PC-3 (cell line): Measurements from ENCODE around the gene PRPF40B. TPM values are rescaled to one million over a fixed set of nuclear protein-coding genes. Genes with fewer than 3 reads are reported as not detected.

Experiments
- ATAC-seq: fragments of 200-7000 bp; cut with Tn5 transposase; 2 replicates; pipeline ENCODE4 v1.9.1; 2020; ENCODE audit warnings: mild to moderate bottlenecking, moderate library complexity
- BruUV-seq: library from RNA; stranded (reverse); fragments of 400-500 nt; replicated peaks from 2 replicates; lab custom pipeline; 2021; lab: Mats Ljungman, UMichigan
- CTCF ChIA-PET: fragments of 300-600 bp; sonication (Branson Sonifier 250); formaldehyde crosslinking; loops from one replicate; lab custom pipeline; 2022; ENCODE audit warnings: antibody characterized with exemption; lab: Charles Lee
- POLR2A ChIA-PET: fragments of 300-600 bp; sonication (Branson Sonifier 250); formaldehyde crosslinking; loops from one replicate; lab custom pipeline; 2022; ENCODE audit warnings: antibody characterized with exemption; ENCODE audit not compliant: unreplicated experiment; lab: Charles Lee
- DNase-seq: peaks from one replicate; pipeline ENCODE4 v3.0.0-alpha.2; 2015
- H2AFZ ChIP-seq: fragments of 300-600 bp; sonication (generic); 2 replicates; pipeline ENCODE4 v1.6.0; 2016; ENCODE audit warnings: antibody characterized with exemption, low read length
- H3F3A ChIP-seq: fragments of 300-600 bp; sonication (generic); one replicate; pipeline ENCODE4 v1.6.0; 2017; ENCODE audit warnings: antibody characterized with exemption, low read length, control low read depth, mild to moderate bottlenecking; ENCODE audit not compliant: unreplicated experiment
- H3K27ac ChIP-seq: fragments of 300-600 bp; sonication (generic); 2 replicates; pipeline ENCODE4 v1.5.1; 2016; ENCODE audit warnings: mild to moderate bottlenecking, low read length
- H3K27me3 ChIP-seq: fragments of 300-600 bp; sonication (generic); 2 replicates; pipeline ENCODE4 v1.6.1; 2016; ENCODE audit warnings: low read length, mixed read lengths
- H3K36me3 ChIP-seq: fragments of 300-600 bp; sonication (generic); 2 replicates; pipeline ENCODE4 v1.6.1; 2016; ENCODE audit warnings: low read depth, mixed run types, low read length, mixed read lengths
- H3K4me1 ChIP-seq: fragments of 300-600 bp; sonication (generic); 2 replicates; pipeline ENCODE4 v1.5.1; 2016; ENCODE audit warnings: low read length; ENCODE audit not compliant: insufficient read depth
- H3K4me2 ChIP-seq: fragments of 300-600 bp; sonication (generic); 2 replicates; pipeline ENCODE4 v1.6.0; 2016; ENCODE audit warnings: low read length
- H3K4me3 ChIP-seq: fragments of 300-600 bp; sonication (generic); 2 replicates; pipeline ENCODE4 v1.5.1; 2016; ENCODE audit warnings: mild to moderate bottlenecking, low read length, mixed read lengths
- H3K79me2 ChIP-seq: fragments of 300-600 bp; sonication (generic); 2 replicates; pipeline ENCODE4 v1.6.1; 2017; ENCODE audit warnings: low read length, mixed read lengths
- H3K9ac ChIP-seq: fragments of 300-600 bp; sonication (generic); 2 replicates; pipeline ENCODE4 v1.6.0; 2016; ENCODE audit warnings: mild to moderate bottlenecking, low read length
- H3K9me2 ChIP-seq: fragments of 300-600 bp; sonication (generic); replicated peaks from 2 replicates; pipeline ENCODE4 v1.6.1; 2016; ENCODE audit warnings: mixed run types, low read length, mixed read lengths
- H3K9me3 ChIP-seq: fragments of 300-600 bp; sonication (generic); 2 replicates; pipeline ENCODE4 v1.6.1; 2016; ENCODE audit warnings: low read length, mixed read lengths
- H4K20me1 ChIP-seq: fragments of 300-600 bp; sonication (generic); 2 replicates; pipeline ENCODE4 v1.6.1; 2016; ENCODE audit warnings: low read length, mixed read lengths
- CTCF ChIP-seq: fragments of 300-600 bp; sonication (generic); conservative IDR thresholded peaks from 2 replicates; pipeline ENCODE4 v1.5.1; 2017; ENCODE audit warnings: antibody characterized with exemption, low read depth, mild to moderate bottlenecking, low read length
- EZH2 ChIP-seq: fragments of 300-600 bp; sonication (generic); IDR thresholded peaks from one replicate; pipeline ENCODE4 v1.6.1; 2017; ENCODE audit warnings: antibody characterized with exemption, mild to moderate bottlenecking, low read length; ENCODE audit not compliant: unreplicated experiment
- EZH2phosphoT487 ChIP-seq: fragments of 300-600 bp; sonication (generic); IDR thresholded peaks from 2 replicates; pipeline ENCODE4 v1.6.1; 2018; ENCODE audit warnings: mild to moderate bottlenecking, antibody characterized with exemption, low read length, borderline replicate concordance
- intact Hi-C: fragments of 100-400 bp; cut with micrococcal nuclease; formaldehyde crosslinking; loops from 2 replicates; pipeline ENCODE4 v1.9.0; 2023
- total RNA-seq: library from RNA; depleted of rRNA; stranded (reverse); fragments of >200 nt; gene quantifications from 2 replicates; pipeline ENCODE4 v1.2.3, GENCODE V29; 2014

The PRPF40B gene
- total RNA-seq, 1 experiment from 2014 or later: 17.7 TPM

- POLR2A ChIA-PET: no interaction called here
- H3F3A ChIP-seq: no peaks in the 10 kb centered on the region
- no peak for ATAC-seq
- no peaks in the 10 kb centered on the region for H3K4me1 ChIP-seq
- CTCF ChIA-PET: no interaction called here
- no peak overlapping the region for H3K9ac ChIP-seq
- no peak overlapping the region for H3K4me2 ChIP-seq
- H3K36me3 ChIP-seq: no peaks in the 10 kb centered on the region
- no peak overlapping the region for H2AFZ ChIP-seq
- no peaks in the 10 kb centered on the region for H3K9me3 ChIP-seq
- no peak for DNase-seq
- H3K79me2 ChIP-seq: no peaks in the 10 kb centered on the region
- no peak for TF ChIP-seq CTCF
- no peak for TF ChIP-seq EZH2
- no peak for TF ChIP-seq EZH2phosphoT487
- H4K20me1 ChIP-seq: no peaks in the 10 kb centered on the region
- H3K27ac ChIP-seq: no peak overlapping the region
- H3K4me3 ChIP-seq: no peak overlapping the region
- no TSS peak for BruUV-seq
- intact Hi-C loops: no loop called here
- no peaks in the 10 kb centered on the region for H3K27me3 ChIP-seq
- H3K9me2 ChIP-seq: no peaks in the 10 kb centered on the region
These were observed 12.3 kb downstream of the PRPF40B start for GRCh38 chr12:49635656-49636055.

- POLR2A ChIA-PET: interaction anchor here (0.8 kb wide), 1 partner anchor 104 kb away, joined by 3 read pairs; no protein-coding TSS in a partner anchor
- no peak overlapping the region for H3K4me3 ChIP-seq
- intact Hi-C loops: no loop called here
- CTCF ChIA-PET: interaction anchor here (0.7 kb wide), 1 partner anchor 27 kb away, joined by 3 read pairs; no protein-coding TSS in a partner anchor
- no peaks in the 10 kb centered on the region for H3K9me3 ChIP-seq
- H3K4me2 ChIP-seq: no peak overlapping the region
- no peaks in the 10 kb centered on the region for H3K9me2 ChIP-seq
- DNase-seq (no peak), ATAC-seq (no peak)
- no TSS peak for BruUV-seq
- TF ChIP-seq EZH2phosphoT487 (no peak), CTCF (no peak), EZH2 (no peak)
- no peak overlapping the region for H3K9ac ChIP-seq
- H2AFZ ChIP-seq: no peak overlapping the region
- no peaks in the 10 kb centered on the region for H3F3A ChIP-seq
- H3K27ac ChIP-seq: no peak overlapping the region
- H3K27me3 ChIP-seq: no peaks in the 10 kb centered on the region
- H3K36me3 ChIP-seq: no peaks in the 10 kb centered on the region
- no peaks in the 10 kb centered on the region for H3K79me2 ChIP-seq
- no peaks in the 10 kb centered on the region for H3K4me1 ChIP-seq
- H4K20me1 ChIP-seq: no peaks in the 10 kb centered on the region
These were observed 13.2 kb downstream of the PRPF40B start for GRCh38 chr12:49636574-49636973.

- no peaks in the 10 kb centered on the region for H3K9me2 ChIP-seq
- no peaks in the 10 kb centered on the region for H3K27me3 ChIP-seq
- DNase-seq: peak; percentile 65
- intact Hi-C loops: no loop called here
- TF ChIP-seq CTCF: peak; percentile 74
- TF ChIP-seq EZH2phosphoT487: no peak
- ChIA-PET CTCF (interaction anchor here (0.6 to 0.7 kb wide), 2 partner anchors 19 to 28 kb away, joined by 3 read pairs; no protein-coding TSS in a partner anchor), POLR2A (interaction anchor here (0.6 to 0.8 kb wide), 2 partner anchors 14 to 104 kb away, joined by 3 to 13 read pairs; partner anchors contain the start of gene PRPF40B)
- H3K9ac ChIP-seq: no peak overlapping the region
- peaks cover 2% of the 10 kb centered on the region; the same call in 1 of the 2 replicates for H3K4me1 ChIP-seq
- no peak overlapping the region for H3K4me2 ChIP-seq
- H3K27ac ChIP-seq: no peak overlapping the region
- H2AFZ ChIP-seq: peak overlapping the region; percentile 50; the same call in 1 of the 2 replicates
- no peaks in the 10 kb centered on the region for H3F3A ChIP-seq
- H4K20me1 ChIP-seq: no peaks in the 10 kb centered on the region
- ATAC-seq: peak; percentile 90
- H3K36me3 ChIP-seq: no peaks in the 10 kb centered on the region
- H3K79me2 ChIP-seq: no peaks in the 10 kb centered on the region
- BruUV-seq: no TSS peak
- no peaks in the 10 kb centered on the region for H3K9me3 ChIP-seq
- no peak overlapping the region for H3K4me3 ChIP-seq
These were observed 13.8 kb downstream of the PRPF40B start for GRCh38 chr12:49636979-49637755.
